ENCODE data around the gene MOB1A. TPM values are rescaled to one million over a fixed set of nuclear protein-coding genes. Genes with fewer than 3 reads are reported as not detected.

Gene MOB1A
- total and polyA plus RNA-seq, 2 of the 13 experiments (the other 11 are each of a cell fraction or from before 2014, with no cell fraction given) = 48.2 to 139 TPM

- TF ChIP-seq HNRNPL (IDR thresholded peaks at IDR 0.05; ENCODE audit: low read depth, low read length) (peak; percentile 61), SMAD9 (CRISPR knock-in tag; IDR thresholded peaks at IDR 0.05) (peak; percentile 94), CHD2 (IDR thresholded peaks at IDR 0.05; ENCODE audit: low read depth, low read length) (no peak), ZNF160 (CRISPR knock-in tag; IDR thresholded peaks at IDR 0.05) (peak; percentile 86), DMAP1 (CRISPR knock-in tag; IDR thresholded peaks at IDR 0.05) (peak; percentile 98), MED13 (CRISPR knock-in tag; IDR thresholded peaks at IDR 0.05) (peak; percentile 69; the same call in 1 of the 2 replicates), ZNF362 (CRISPR knock-in tag; IDR thresholded peaks at IDR 0.05; ENCODE audit: borderline replicate concordance) (no peak), ZNF713 (CRISPR knock-in tag; IDR thresholded peaks at IDR 0.05) (0 out of 2 replicates have a peak, but pooled peaks have one; percentile 51), ATAD3A (CRISPR knock-in tag; IDR thresholded peaks at IDR 0.05) (peak; percentile 31; the same call in 1 of the 2 replicates), NFKB2 (CRISPR knock-in tag; IDR thresholded peaks at IDR 0.05; ENCODE audit: borderline replicate concordance) (peak; percentile 79), NFIB (CRISPR knock-in tag; IDR thresholded peaks at IDR 0.05; ENCODE audit: borderline replicate concordance) (no peak), ZNF879 (CRISPR knock-in tag; IDR thresholded peaks at IDR 0.05) (peak; percentile 93; the same call in 1 of the 2 replicates), NCOA5 (CRISPR knock-in tag; IDR thresholded peaks at IDR 0.05) (no peak), ZNF343 (CRISPR knock-in tag; IDR thresholded peaks at IDR 0.05) (peak; percentile 92), FOXA1 (IDR thresholded peaks at IDR 0.05) (no peak), FOXA1 (CRISPR knock-in tag; IDR thresholded peaks at IDR 0.05) (peak; percentile 13; the same call in 1 of the 2 replicates), ATF4 (CRISPR knock-in tag; IDR thresholded peaks at IDR 0.05) (peak; percentile 100), ZBTB43 (CRISPR knock-in tag; conservative IDR thresholded peaks at IDR 0.05) (peak; percentile 95), KDM6A (CRISPR knock-in tag; IDR thresholded peaks at IDR 0.05; ENCODE audit: low read depth) (no peak), KAT2B (IDR thresholded peaks at IDR 0.05; ENCODE audit: borderline replicate concordance, low read depth, low read length) (no peak)
- TF ChIP-seq, protein P1, sequence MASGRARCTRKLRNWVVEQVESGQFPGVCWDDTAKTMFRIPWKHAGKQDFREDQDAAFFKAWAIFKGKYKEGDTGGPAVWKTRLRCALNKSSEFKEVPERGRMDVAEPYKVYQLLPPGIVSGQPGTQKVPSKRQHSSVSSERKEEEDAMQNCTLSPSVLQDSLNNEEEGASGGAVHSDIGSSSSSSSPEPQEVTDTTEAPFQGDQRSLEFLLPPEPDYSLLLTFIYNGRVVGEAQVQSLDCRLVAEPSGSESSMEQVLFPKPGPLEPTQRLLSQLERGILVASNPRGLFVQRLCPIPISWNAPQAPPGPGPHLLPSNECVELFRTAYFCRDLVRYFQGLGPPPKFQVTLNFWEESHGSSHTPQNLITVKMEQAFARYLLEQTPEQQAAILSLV (CRISPR knock-in tag; IDR thresholded peaks at IDR 0.05; ENCODE audit: borderline replicate concordance) = peak; percentile 83; the same call in 1 of the 2 replicates
- TF ChIP-seq, protein P2, sequence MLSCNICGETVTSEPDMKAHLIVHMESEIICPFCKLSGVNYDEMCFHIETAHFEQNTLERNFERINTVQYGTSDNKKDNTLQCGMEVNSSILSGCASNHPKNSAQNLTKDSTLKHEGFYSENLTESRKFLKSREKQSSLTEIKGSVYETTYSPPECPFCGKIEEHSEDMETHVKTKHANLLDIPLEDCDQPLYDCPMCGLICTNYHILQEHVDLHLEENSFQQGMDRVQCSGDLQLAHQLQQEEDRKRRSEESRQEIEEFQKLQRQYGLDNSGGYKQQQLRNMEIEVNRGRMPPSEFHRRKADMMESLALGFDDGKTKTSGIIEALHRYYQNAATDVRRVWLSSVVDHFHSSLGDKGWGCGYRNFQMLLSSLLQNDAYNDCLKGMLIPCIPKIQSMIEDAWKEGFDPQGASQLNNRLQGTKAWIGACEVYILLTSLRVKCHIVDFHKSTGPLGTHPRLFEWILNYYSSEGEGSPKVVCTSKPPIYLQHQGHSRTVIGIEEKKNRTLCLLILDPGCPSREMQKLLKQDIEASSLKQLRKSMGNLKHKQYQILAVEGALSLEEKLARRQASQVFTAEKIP (CRISPR knock-in tag; IDR thresholded peaks at IDR 0.05; ENCODE audit: borderline replicate concordance) = no peak
- TF ChIP-seq, protein P3, sequence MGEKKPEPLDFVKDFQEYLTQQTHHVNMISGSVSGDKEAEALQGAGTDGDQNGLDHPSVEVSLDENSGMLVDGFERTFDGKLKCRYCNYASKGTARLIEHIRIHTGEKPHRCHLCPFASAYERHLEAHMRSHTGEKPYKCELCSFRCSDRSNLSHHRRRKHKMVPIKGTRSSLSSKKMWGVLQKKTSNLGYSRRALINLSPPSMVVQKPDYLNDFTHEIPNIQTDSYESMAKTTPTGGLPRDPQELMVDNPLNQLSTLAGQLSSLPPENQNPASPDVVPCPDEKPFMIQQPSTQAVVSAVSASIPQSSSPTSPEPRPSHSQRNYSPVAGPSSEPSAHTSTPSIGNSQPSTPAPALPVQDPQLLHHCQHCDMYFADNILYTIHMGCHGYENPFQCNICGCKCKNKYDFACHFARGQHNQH (CRISPR knock-in tag; IDR thresholded peaks at IDR 0.05) = peak; percentile 25; the same call in 1 of the 2 replicates
Observed at GRCh38 chr2:74198461-74199274, 20.0 kb upstream of the MOB1A start, which contains the start of gene MTHFD2 (continued).
